IPS-18c (cell line): ENCODE measurements around the gene EDA.
A peak's percentile ranks its signal among the peaks of the same experiment; 100 is the strongest.

ENCODE experiments used
- H3K4me3 ChIP-seq: 2 replicates; pipeline ENCODE4 v1.7.0; 2013; ENCODE audit warnings: low read depth, mild to moderate bottlenecking, low read length, moderate library complexity; ENCODE audit not compliant: insufficient read depth
- H3K9me3 ChIP-seq: one replicate; pipeline ENCODE4 v1.6.1; 2013; ENCODE audit warnings: mild to moderate bottlenecking, low read length, moderate library complexity; ENCODE audit not compliant: control insufficient read depth, insufficient read depth

Gene EDA

GRCh38 chrX:69615779-69616456 is at the start of gene EDA:
TSS of gene EDA (plus strand) at chrX:69616113.
- Histone ChIP-seq H3K4me3 (peak within 1 kb of the TSS; percentile 68), H3K9me3 (peaks cover 5% of the 10 kb centered on the region)

GRCh38 chrX:69568828-69569227 is 47.1 kb upstream of the EDA start:
- Histone ChIP-seq H3K9me3 (peaks cover 9% of the 10 kb centered on the region), H3K4me3 (no peak overlapping the region)

GRCh38 chrX:69597399-69597798 is 18.5 kb upstream of the EDA start:
- no peaks in the 10 kb centered on the region for H3K9me3 ChIP-seq
- H3K4me3 ChIP-seq, result no peak overlapping the region

- Histone ChIP-seq H3K4me3 (no peak overlapping the region), H3K9me3 (peaks cover 6% of the 10 kb centered on the region)
Observed at GRCh38 chrX:69600182-69600581, 15.7 kb upstream of the EDA start.

- Histone ChIP-seq H3K4me3 (no peak overlapping the region), H3K9me3 (peaks cover 11% of the 10 kb centered on the region)
Observed at GRCh38 chrX:69603566-69604194, 12.2 kb upstream of the EDA start.

GRCh38 chrX:69605521-69605920 is 10.4 kb upstream of the EDA start:
- Histone ChIP-seq H3K4me3 (no peak overlapping the region), H3K9me3 (peaks cover 11% of the 10 kb centered on the region)

- no peak overlapping the region for H3K4me3 ChIP-seq
Observed at GRCh38 chrX:69607616-69608015, 8.3 kb upstream of the EDA start.

GRCh38 chrX:69613946-69614345 is 2.0 kb upstream of the EDA start:
- no peak overlapping the region for H3K4me3 ChIP-seq
- peaks cover 5% of the 10 kb centered on the region for H3K9me3 ChIP-seq

More at GRCh38 chrX:69607616-69608015, 8.3 kb upstream of the EDA start:
- peaks cover 11% of the 10 kb centered on the region for H3K9me3 ChIP-seq

GRCh38 chrX:69614886-69615285 is 1.0 kb upstream of the EDA start:
- H3K9me3 ChIP-seq, result peaks cover 5% of the 10 kb centered on the region
- H3K4me3 ChIP-seq, result no peak overlapping the region

GRCh38 chrX:69615342-69615741 is 571 bp upstream of the EDA start:
- Histone ChIP-seq H3K4me3 (no peak overlapping the region), H3K9me3 (peaks cover 5% of the 10 kb centered on the region)

GRCh38 chrX:69616457-69617203 is 717 bp downstream of the EDA start:
- peaks cover 5% of the 10 kb centered on the region for H3K9me3 ChIP-seq
- H3K4me3 ChIP-seq, result peak overlapping the region; percentile 68

GRCh38 chrX:69618803-69619202 is 2.9 kb downstream of the EDA start:
- no peak overlapping the region for H3K4me3 ChIP-seq
- H3K9me3 ChIP-seq, result peaks cover 5% of the 10 kb centered on the region

GRCh38 chrX:69626129-69626528 is 10.2 kb downstream of the EDA start:
- H3K9me3 ChIP-seq, result no peaks in the 10 kb centered on the region

GRCh38 chrX:69627744-69628143 is 11.8 kb downstream of the EDA start:
- H3K9me3 ChIP-seq, result no peaks in the 10 kb centered on the region
- no peak overlapping the region for H3K4me3 ChIP-seq

More at GRCh38 chrX:69626129-69626528, 10.2 kb downstream of the EDA start:
- no peak overlapping the region for H3K4me3 ChIP-seq

- Histone ChIP-seq H3K4me3 (no peak overlapping the region), H3K9me3 (no peaks in the 10 kb centered on the region)
Observed at GRCh38 chrX:69630147-69630546, 14.2 kb downstream of the EDA start.

GRCh38 chrX:69664693-69665092 is 48.8 kb downstream of the EDA start:
- Histone ChIP-seq H3K9me3 (peaks cover 6% of the 10 kb centered on the region), H3K4me3 (no peak overlapping the region)

- Histone ChIP-seq H3K4me3 (no peak overlapping the region), H3K9me3 (peaks cover 3% of the 10 kb centered on the region)
Observed at GRCh38 chrX:69670001-69670555, 54.2 kb downstream of the EDA start.

- Histone ChIP-seq H3K4me3 (no peak overlapping the region), H3K9me3 (peaks cover 10% of the 10 kb centered on the region)
Observed at GRCh38 chrX:69674891-69675290, 59.0 kb downstream of the EDA start.
